ENCODE measurements around the gene CSMD2.

The CSMD2 gene

GRCh38 chr1:33960188-33960895 lies 204.7 kb downstream of the CSMD2 start:
- DNase-seq (ENCODE audit: low read depth), result no peak

- no peak for DNase-seq (ENCODE audit: low read depth)
Observed at GRCh38 chr1:33957854-33958253, 207.2 kb downstream of the CSMD2 start.

- DNase-seq (ENCODE audit: low read depth), result no peak
Observed at GRCh38 chr1:33955096-33955495, 209.9 kb downstream of the CSMD2 start.

GRCh38 chr1:33949570-33949969 lies 215.5 kb downstream of the CSMD2 start:
- DNase-seq (ENCODE audit: low read depth), result no peak

- no peak for DNase-seq (ENCODE audit: low read depth)
Observed at GRCh38 chr1:33948291-33948690, 216.7 kb downstream of the CSMD2 start.

GRCh38 chr1:33946836-33947235 lies 218.2 kb downstream of the CSMD2 start:
- no peak for DNase-seq (ENCODE audit: low read depth)

- DNase-seq (ENCODE audit: low read depth), result no peak
Observed at GRCh38 chr1:33944846-33945245, 220.2 kb downstream of the CSMD2 start.

- DNase-seq (ENCODE audit: low read depth), result no peak
Observed at GRCh38 chr1:33943978-33944377, 221.1 kb downstream of the CSMD2 start.

- no peak for DNase-seq (ENCODE audit: low read depth)
Observed at GRCh38 chr1:33932871-33933270, 232.2 kb downstream of the CSMD2 start.

- DNase-seq (ENCODE audit: low read depth), result no peak
Observed at GRCh38 chr1:33931111-33931475, 233.9 kb downstream of the CSMD2 start.

GRCh38 chr1:33930346-33931110 lies 234.5 kb downstream of the CSMD2 start:
- no peak for DNase-seq (ENCODE audit: low read depth)

GRCh38 chr1:33928251-33928650 lies 236.8 kb downstream of the CSMD2 start:
- no peak for DNase-seq (ENCODE audit: low read depth)

- no peak for DNase-seq (ENCODE audit: low read depth)
Observed at GRCh38 chr1:33927721-33928120, 237.3 kb downstream of the CSMD2 start.

- no peak for DNase-seq (ENCODE audit: low read depth)
Observed at GRCh38 chr1:33925586-33925985, 239.4 kb downstream of the CSMD2 start.

GRCh38 chr1:33921281-33921680 lies 243.7 kb downstream of the CSMD2 start:
- DNase-seq (ENCODE audit: low read depth), result no peak

- no peak for DNase-seq (ENCODE audit: low read depth)
Observed at GRCh38 chr1:33918368-33918767, 246.7 kb downstream of the CSMD2 start.

GRCh38 chr1:33916786-33917185 lies 248.2 kb downstream of the CSMD2 start:
- DNase-seq (ENCODE audit: low read depth), result no peak

GRCh38 chr1:33914531-33914930 lies 250.5 kb downstream of the CSMD2 start:
- no peak for DNase-seq (ENCODE audit: low read depth)

GRCh38 chr1:33908324-33908956 lies 256.6 kb downstream of the CSMD2 start:
- DNase-seq (ENCODE audit: low read depth), result no peak

- no peak for DNase-seq (ENCODE audit: low read depth)
Observed at GRCh38 chr1:33906156-33906555, 258.9 kb downstream of the CSMD2 start.

- no peak for DNase-seq (ENCODE audit: low read depth)
Observed at GRCh38 chr1:33905241-33905640, 259.8 kb downstream of the CSMD2 start.

- no peak for DNase-seq (ENCODE audit: low read depth)
Observed at GRCh38 chr1:33903210-33903589, 261.8 kb downstream of the CSMD2 start.

- DNase-seq (ENCODE audit: low read depth), result no peak
Observed at GRCh38 chr1:33902486-33903209, 262.4 kb downstream of the CSMD2 start.
